SK-N-MC (cell line): Measurements from ENCODE around the gene SPG7.

ENCODE experiments used
- DNase-seq: peaks from one replicate; pipeline ENCODE4 v3.0.0-alpha.2; 2011; ENCODE audit warnings: low read depth, low spot score
- H3K27ac ChIP-seq: fragments of 200-600 bp; sonication (generic); 2 replicates; pipeline ENCODE4 v1.5.1; 2016; ENCODE audit warnings: mixed run types
- H3K36me3 ChIP-seq: fragments of 200-600 bp; sonication (generic); 2 replicates; pipeline ENCODE4 v1.6.1; 2017; ENCODE audit warnings: antibody characterized with exemption, low read length, mixed read lengths; ENCODE audit not compliant: insufficient read depth
- H3K4me3 ChIP-seq: fragments of 200-600 bp; sonication (generic); 2 replicates; pipeline ENCODE4 v1.5.1; 2016
- H3K9ac ChIP-seq: fragments of 200-600 bp; sonication (generic); 2 replicates; pipeline ENCODE4 v1.8.0; 2017; ENCODE audit warnings: mixed run types, mixed read lengths; ENCODE audit not compliant: insufficient read length
- H3K9me3 ChIP-seq: fragments of 200-600 bp; sonication (generic); 2 replicates; pipeline ENCODE4 v1.6.1; 2017; ENCODE audit warnings: low read depth, mild to moderate bottlenecking, antibody characterized with exemption, low read length, moderate library complexity, mixed read lengths
- EZH2 ChIP-seq: fragments of 200-600 bp; sonication (generic); IDR thresholded peaks from one replicate; pipeline ENCODE4 v1.6.1; 2017; ENCODE audit warnings: antibody characterized with exemption
- FOXP2 ChIP-seq: optimal IDR thresholded peaks from 2 replicates; pipeline ENCODE3; 2011; ENCODE audit warnings: mild to moderate bottlenecking, moderate library complexity; ENCODE audit not compliant: insufficient read depth; ENCODE audit errors: extremely low read length, control extremely low read depth
- POLR2AphosphoS5 ChIP-seq: IDR thresholded peaks from 2 replicates; pipeline ENCODE4 v1.6.1; 2012; ENCODE audit warnings: mild to moderate bottlenecking, low read depth, low read length, borderline replicate concordance

Gene SPG7

GRCh38 chr16:89557690-89558490, 49.7 kb downstream of the SPG7 start:
- no peak for DNase-seq
- Histone ChIP-seq H3K9ac (no peak overlapping the region), H3K36me3 (peaks cover 19% of the 10 kb centered on the region), H3K27ac (no peak overlapping the region), H3K4me3 (no peak overlapping the region), H3K9me3 (no peaks in the 10 kb centered on the region)
- no peak for TF ChIP-seq FOXP2
- no peak for TF ChIP-seq EZH2
- no peak for TF ChIP-seq POLR2AphosphoS5

DNA sequence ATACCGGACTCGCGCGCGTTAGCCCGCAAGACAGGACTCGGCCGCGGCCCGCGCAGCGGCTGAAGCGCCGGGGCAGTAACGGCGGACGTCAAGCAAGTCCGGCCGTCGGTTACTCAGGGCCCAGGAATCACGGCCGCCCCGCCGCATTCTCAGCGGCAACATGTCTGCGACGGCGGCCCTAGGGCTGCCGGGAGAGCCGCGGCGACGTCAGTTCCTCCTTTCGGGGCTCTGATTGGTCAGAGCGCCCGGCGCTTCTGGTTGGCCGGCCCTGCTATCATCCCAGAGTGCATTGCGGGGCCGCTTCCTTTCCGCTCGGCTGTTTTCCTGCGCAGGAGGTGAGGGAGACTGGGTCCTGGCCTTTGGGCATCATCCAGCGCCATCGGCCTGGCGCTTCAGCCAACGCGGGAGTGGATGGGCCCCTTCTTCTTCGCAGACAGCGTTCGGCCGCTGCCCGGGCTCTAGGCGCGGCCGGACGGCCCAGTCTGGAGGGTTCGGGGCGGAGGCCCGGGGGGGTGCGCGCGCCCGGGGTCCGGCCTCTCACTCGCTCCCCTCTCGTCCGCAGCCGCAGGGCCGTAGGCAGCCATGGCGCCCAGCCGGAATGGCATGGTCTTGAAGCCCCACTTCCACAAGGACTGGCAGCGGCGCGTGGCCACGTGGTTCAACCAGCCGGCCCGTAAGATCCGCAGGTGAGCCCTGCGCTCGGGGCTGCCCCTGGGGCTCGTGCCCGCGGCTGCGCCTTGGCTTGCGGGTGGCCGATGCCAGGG, 52.4 kb downstream of the SPG7 start, which contains the start of gene RPL13:
RPL13 (plus strand) TSS at position 305 of the 764 bp plus-strand sequence; CDS start at position 583, 278 bp downstream.
- no peaks in the 10 kb centered on the region for H3K9me3 ChIP-seq
- DNase-seq: peak; percentile 14
- peak within 1 kb of the TSS; percentile 93 for H3K27ac ChIP-seq
- H3K4me3 ChIP-seq: peak within 1 kb of the TSS; percentile 86
- no peak for TF ChIP-seq FOXP2
- peak; percentile 98 for TF ChIP-seq POLR2AphosphoS5
- H3K9ac ChIP-seq: peak within 1 kb of the TSS; percentile 97
- H3K36me3 ChIP-seq: peaks cover 37% of the 10 kb centered on the region

DNA sequence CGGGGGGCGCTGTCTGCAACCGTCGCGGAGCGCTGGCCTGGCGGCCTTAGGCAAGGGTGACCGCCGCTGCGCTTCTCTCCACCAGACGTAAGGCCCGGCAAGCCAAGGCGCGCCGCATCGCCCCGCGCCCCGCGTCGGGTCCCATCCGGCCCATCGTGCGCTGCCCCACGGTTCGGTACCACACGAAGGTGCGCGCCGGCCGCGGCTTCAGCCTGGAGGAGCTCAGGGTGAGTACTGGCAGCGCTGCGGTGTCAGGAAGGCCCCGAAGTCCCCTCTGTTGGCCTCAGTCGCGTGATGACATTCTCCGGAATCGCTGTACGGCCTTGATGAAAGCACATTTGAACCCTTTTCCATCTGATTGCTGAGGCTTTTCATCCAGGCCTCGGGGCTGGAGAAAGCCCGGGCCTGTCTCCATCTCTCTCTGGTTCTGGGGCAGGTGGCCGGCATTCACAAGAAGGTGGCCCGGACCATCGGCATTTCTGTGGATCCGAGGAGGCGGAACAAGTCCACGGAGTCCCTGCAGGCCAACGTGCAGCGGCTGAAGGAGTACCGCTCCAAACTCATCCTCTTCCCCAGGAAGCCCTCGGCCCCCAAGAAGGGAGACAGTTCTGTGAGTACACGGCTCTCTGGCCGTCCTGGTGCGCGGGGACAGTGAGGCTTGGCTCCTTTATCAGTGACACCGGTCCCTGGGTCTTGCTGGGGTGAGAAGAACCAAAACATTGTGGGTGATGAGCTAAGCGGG, 53.1 kb downstream of the SPG7 start:
- TF ChIP-seq EZH2 (no peak), POLR2AphosphoS5 (no peak), FOXP2 (no peak)
- Histone ChIP-seq H3K9ac (peak overlapping the region; percentile 94), H3K27ac (peak overlapping the region; percentile 80; the same call in 1 of the 2 replicates), H3K9me3 (no peaks in the 10 kb centered on the region), H3K4me3 (peak overlapping the region; percentile 86), H3K36me3 (peaks cover 37% of the 10 kb centered on the region)
- no peak for DNase-seq

- peak overlapping the region; percentile 40; the same call in 1 of the 2 replicates for H3K27ac ChIP-seq
- DNase-seq: no peak
- peak overlapping the region; percentile 86 for H3K4me3 ChIP-seq
- H3K9ac ChIP-seq: peak overlapping the region; percentile 94
- H3K36me3 ChIP-seq: peaks cover 37% of the 10 kb centered on the region
- TF ChIP-seq POLR2AphosphoS5 (no peak), EZH2 (no peak), FOXP2 (no peak)
- no peaks in the 10 kb centered on the region for H3K9me3 ChIP-seq
These were observed 53.8 kb downstream of the SPG7 start for GRCh38 chr16:89561884-89562599.

DNA sequence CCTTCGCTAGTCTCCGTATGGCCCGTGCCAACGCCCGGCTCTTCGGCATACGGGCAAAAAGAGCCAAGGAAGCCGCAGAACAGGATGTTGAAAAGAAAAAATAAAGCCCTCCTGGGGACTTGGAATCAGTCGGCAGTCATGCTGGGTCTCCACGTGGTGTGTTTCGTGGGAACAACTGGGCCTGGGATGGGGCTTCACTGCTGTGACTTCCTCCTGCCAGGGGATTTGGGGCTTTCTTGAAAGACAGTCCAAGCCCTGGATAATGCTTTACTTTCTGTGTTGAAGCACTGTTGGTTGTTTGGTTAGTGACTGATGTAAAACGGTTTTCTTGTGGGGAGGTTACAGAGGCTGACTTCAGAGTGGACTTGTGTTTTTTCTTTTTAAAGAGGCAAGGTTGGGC, 54.7 kb downstream of the SPG7 start:
- DNase-seq: no peak
- H3K4me3 ChIP-seq: peak overlapping the region; percentile 86
- H3K27ac ChIP-seq: peak overlapping the region; percentile 40; the same call in 1 of the 2 replicates
- no peaks in the 10 kb centered on the region for H3K9me3 ChIP-seq
- no peak for TF ChIP-seq POLR2AphosphoS5
- TF ChIP-seq FOXP2: no peak
- TF ChIP-seq EZH2: no peak
- peak overlapping the region; percentile 94 for H3K9ac ChIP-seq
- peaks cover 37% of the 10 kb centered on the region for H3K36me3 ChIP-seq

DNA sequence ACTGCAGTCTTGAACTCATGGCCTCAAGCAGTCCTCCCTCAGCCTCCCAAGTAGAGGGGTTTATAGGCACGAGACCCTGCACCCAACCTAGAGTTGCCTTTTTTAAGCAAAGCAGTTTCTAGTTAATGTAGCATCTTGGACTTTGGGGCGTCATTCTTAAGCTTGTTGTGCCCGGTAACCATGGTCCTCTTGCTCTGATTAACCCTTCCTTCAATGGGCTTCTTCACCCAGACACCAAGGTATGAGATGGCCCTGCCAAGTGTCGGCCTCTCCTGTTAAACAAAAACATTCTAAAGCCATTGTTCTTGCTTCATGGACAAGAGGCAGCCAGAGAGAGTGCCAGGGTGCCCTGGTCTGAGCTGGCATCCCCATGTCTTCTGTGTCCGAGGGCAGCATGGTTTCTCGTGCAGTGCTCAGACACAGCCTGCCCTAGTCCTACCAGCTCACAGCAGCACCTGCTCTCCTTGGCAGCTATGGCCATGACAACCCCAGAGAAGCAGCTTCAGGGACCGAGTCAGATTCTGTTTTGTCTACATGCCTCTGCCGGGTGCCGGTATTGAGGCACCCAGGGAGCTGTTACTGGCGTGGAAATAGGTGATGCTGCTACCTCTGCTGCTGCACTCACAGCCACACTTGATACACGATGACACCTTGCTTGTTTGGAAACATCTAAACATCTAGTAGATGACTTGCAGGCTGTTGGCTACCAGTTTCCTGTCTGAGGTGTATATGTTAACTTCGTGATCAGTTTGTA, 55.6 kb downstream of the SPG7 start:
- no peak for TF ChIP-seq EZH2
- no peak for TF ChIP-seq FOXP2
- no peak for TF ChIP-seq POLR2AphosphoS5
- Histone ChIP-seq H3K9ac (no peak overlapping the region), H3K9me3 (no peaks in the 10 kb centered on the region), H3K27ac (no peak overlapping the region), H3K36me3 (peaks cover 37% of the 10 kb centered on the region), H3K4me3 (no peak overlapping the region)
- no peak for DNase-seq
